ENCODE measurements around the gene FNIP1. TPM values are rescaled to one million over a fixed set of nuclear protein-coding genes. Genes with fewer than 3 reads are reported as not detected.

FNIP1 gene
- total and polyA plus RNA-seq, 2 of the 13 experiments (the other 11 are each of a cell fraction or from before 2014, with no cell fraction given): 10.9 to 29.3 TPM

DNA sequence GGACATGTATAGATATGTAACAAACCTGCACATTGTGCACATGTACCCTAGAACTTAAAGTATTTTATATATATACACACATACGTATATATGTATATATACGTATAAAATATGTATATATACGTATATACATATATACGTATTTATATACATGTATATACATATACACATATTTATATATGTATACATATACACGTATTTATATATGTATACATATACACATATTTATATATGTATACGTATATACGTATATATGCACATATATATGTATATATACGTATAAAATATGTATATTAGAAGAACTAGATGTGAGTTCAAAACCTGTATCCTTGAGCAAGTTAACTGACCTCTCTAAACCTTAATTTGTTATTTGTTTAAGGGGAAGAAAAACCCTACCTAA lies 61.4 kb downstream of the FNIP1 start:
- POLR2A ChIA-PET: no interaction called here
- peaks cover 4 to 10% of the 10 kb centered on the region in 2 experiments; a peak in 2 of 5 replicates for H3K36me3 ChIP-seq (replicated peaks in 1 of 2; ENCODE audit: control insufficient read depth in 1 of 2, insufficient read depth in 2 of 2, low read length in 2 of 2)
- CTCF ChIA-PET (ENCODE audit: low intra/inter-chr PET ratio, low total read pairs): no interaction called here
- no peaks in the 10 kb centered on the region for H3K9me3 ChIP-seq (ENCODE audit: low read length)
- H3K4me1 ChIP-seq (ENCODE audit: insufficient read depth, low read length): no peaks in the 10 kb centered on the region
- FAIRE-seq (no peak), ATAC-seq (no peak), DNase-seq (ENCODE audit: low spot score) (no peak)
- intact Hi-C loops (cut with micrococcal nuclease; ENCODE audit: unreplicated experiment): no loop called here
- peaks cover 5% of the 10 kb centered on the region for H3K79me2 ChIP-seq (ENCODE audit: insufficient read depth, low read length)
- no peak overlapping the region for H2AFZ ChIP-seq (ENCODE audit: low read length)
- no peak overlapping the region for H3K4me3 ChIP-seq (replicated peaks in 1 of 3; ENCODE audit: insufficient read depth in 1 of 3, low read depth in 2 of 3, low read length in 3 of 3)
- 96% methylated on average over 8 of the region's 8 CpGs for WGBS (ENCODE audit: low lambda C conversion rate)
- in situ Hi-C loops (cut with HindIII; ENCODE audit: extremely low pct_ligation_motif_present, low pct_unique_long_range_greater_than_20kb): no loop called here
- H3K9ac ChIP-seq (ENCODE audit: insufficient read depth, low read depth, low read length): no peak overlapping the region
- TF ChIP-seq MBNL3 (CRISPR knock-in tag; conservative IDR thresholded peaks at IDR 0.05): no peak
- no peak for TF ChIP-seq XBP1 (CRISPR knock-in tag; IDR thresholded peaks at IDR 0.05)
- no peak for TF ChIP-seq HOXA3 (CRISPR knock-in tag; IDR thresholded peaks at IDR 0.05)
- no peak for TF ChIP-seq ISX (CRISPR knock-in tag; conservative IDR thresholded peaks at IDR 0.05)
- no peak for TF ChIP-seq SMAD9 (CRISPR knock-in tag; IDR thresholded peaks at IDR 0.05)
- TF ChIP-seq PHF5A (CRISPR knock-in tag; IDR thresholded peaks at IDR 0.05; ENCODE audit: low read depth, unreplicated experiment): no peak
- TF ChIP-seq, protein P1, sequence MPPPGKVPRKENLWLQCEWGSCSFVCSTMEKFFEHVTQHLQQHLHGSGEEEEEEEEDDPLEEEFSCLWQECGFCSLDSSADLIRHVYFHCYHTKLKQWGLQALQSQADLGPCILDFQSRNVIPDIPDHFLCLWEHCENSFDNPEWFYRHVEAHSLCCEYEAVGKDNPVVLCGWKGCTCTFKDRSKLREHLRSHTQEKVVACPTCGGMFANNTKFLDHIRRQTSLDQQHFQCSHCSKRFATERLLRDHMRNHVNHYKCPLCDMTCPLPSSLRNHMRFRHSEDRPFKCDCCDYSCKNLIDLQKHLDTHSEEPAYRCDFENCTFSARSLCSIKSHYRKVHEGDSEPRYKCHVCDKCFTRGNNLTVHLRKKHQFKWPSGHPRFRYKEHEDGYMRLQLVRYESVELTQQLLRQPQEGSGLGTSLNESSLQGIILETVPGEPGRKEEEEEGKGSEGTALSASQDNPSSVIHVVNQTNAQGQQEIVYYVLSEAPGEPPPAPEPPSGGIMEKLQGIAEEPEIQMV (CRISPR knock-in tag; IDR thresholded peaks at IDR 0.05; ENCODE audit: low read depth): no peak
- TF ChIP-seq JDP2 (CRISPR knock-in tag; IDR thresholded peaks at IDR 0.05; ENCODE audit: borderline replicate concordance): no peak
- TF ChIP-seq RBAK (CRISPR knock-in tag; IDR thresholded peaks at IDR 0.05): no peak
- TF ChIP-seq KLF12 (CRISPR knock-in tag; IDR thresholded peaks at IDR 0.05; ENCODE audit: borderline replicate concordance): no peak
- no peak for TF ChIP-seq ATF7-NPFF (CRISPR knock-in tag; IDR thresholded peaks at IDR 0.05; ENCODE audit: low read depth)
- no peak for TF ChIP-seq SIN3A (IDR thresholded peaks at IDR 0.05; ENCODE audit: borderline replicate concordance, low read depth, low read length)
- TF ChIP-seq, protein P2, sequence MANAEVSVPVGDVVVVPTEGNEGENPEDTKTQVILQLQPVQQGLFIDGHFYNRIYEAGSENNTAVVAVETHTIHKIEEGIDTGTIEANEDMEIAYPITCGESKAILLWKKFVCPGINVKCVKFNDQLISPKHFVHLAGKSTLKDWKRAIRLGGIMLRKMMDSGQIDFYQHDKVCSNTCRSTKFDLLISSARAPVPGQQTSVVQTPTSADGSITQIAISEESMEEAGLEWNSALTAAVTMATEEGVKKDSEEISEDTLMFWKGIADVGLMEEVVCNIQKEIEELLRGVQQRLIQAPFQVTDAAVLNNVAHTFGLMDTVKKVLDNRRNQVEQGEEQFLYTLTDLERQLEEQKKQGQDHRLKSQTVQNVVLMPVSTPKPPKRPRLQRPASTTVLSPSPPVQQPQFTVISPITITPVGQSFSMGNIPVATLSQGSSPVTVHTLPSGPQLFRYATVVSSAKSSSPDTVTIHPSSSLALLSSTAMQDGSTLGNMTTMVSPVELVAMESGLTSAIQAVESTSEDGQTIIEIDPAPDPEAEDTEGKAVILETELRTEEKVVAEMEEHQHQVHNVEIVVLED (CRISPR knock-in tag; IDR thresholded peaks at IDR 0.05; ENCODE audit: borderline replicate concordance): no peak
- TF ChIP-seq ERF (CRISPR knock-in tag; IDR thresholded peaks at IDR 0.05): no peak
- TF ChIP-seq NR1H2 (CRISPR knock-in tag; IDR thresholded peaks at IDR 0.05; ENCODE audit: borderline replicate concordance, low read depth): no peak
- TF ChIP-seq, protein P3, sequence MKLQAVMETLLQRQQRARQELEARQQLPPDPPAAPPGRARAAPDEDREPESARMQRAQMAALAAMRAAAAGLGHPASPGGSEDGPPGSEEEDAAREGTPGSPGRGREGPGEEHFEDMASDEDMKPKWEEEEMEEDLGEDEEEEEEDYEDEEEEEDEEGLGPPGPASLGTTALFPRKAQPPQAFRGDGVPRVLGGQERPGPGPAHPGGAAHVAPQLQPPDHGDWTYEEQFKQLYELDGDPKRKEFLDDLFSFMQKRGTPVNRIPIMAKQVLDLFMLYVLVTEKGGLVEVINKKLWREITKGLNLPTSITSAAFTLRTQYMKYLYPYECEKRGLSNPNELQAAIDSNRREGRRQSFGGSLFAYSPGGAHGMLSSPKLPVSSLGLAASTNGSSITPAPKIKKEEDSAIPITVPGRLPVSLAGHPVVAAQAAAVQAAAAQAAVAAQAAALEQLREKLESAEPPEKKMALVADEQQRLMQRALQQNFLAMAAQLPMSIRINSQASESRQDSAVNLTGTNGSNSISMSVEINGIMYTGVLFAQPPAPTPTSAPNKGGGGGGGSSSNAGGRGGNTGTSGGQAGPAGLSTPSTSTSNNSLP (IDR thresholded peaks at IDR 0.05; ENCODE audit: low read depth, low read length): no peak
- no peak for TF ChIP-seq ZNF292 (CRISPR knock-in tag; IDR thresholded peaks at IDR 0.05; ENCODE audit: borderline replicate concordance, low read depth)
- H3K4me2 ChIP-seq (ENCODE audit: low read depth, low read length): no peak overlapping the region
- no peaks in the 10 kb centered on the region for H4K20me1 ChIP-seq (ENCODE audit: insufficient read depth, low read length)
- no peak overlapping the region for H3K27ac ChIP-seq (ENCODE audit: extremely low read length, insufficient read depth, low read length)
- no peaks in the 10 kb centered on the region for H3K27me3 ChIP-seq (ENCODE audit: control insufficient read depth in 1 of 2, insufficient read depth in 2 of 2, low read length in 2 of 2)
- BruUV-seq (replicated peaks): no TSS peak

Measured in HepG2 (cell line).